ENCODE measurements around the gene SYT2. TPM values are rescaled to one million over a fixed set of nuclear protein-coding genes. Genes with fewer than 3 reads are reported as not detected.
"Not testable (repeated sequence)": the region's sequence is repeated elsewhere in the genome, so short reads cannot be mapped to it uniquely, and the experiment has no call there.

SYT2 gene
- total RNA-seq, 1 experiment from 2014 or later: 12.1 TPM

DNA sequence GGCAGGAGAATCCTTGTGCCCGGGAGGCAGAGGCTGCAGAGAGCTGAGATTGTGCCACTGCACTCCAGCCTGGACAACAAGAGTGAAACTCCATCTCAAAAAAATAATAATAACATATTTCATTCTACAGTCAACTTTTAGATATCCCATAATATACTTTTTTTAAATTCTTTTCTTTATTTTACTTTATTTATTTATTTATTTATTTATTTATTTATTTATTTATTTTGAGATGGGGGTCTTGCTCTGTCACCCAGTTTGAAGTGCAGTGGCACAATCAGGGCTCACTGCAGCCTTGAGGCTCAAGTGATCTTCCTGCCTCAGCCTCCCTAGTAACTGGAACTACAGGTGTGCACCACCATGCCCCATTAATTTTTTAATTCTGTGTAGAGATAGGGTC lies 3.9 kb upstream of the SYT2 start:
- H3K27me3 Mint-ChIP-seq (ENCODE audit: low read depth): peaks cover 22% of the 10 kb centered on the region
- peaks cover 39% of the 10 kb centered on the region for H3K4me1 Mint-ChIP-seq
- H3K4me3 Mint-ChIP-seq; H3K27ac Mint-ChIP-seq; DNase-seq (ENCODE audit: low spot score); POLR2A ChIA-PET; ATAC-seq; H3K9me3 Mint-ChIP-seq; H3K36me3 Mint-ChIP-seq: not testable (repeated sequence)
- CTCF ChIA-PET: interaction anchor here (1.0 to 7.1 kb wide), 4 partner anchors 17 to 213 kb away, joined by 3 to 150 read pairs (median 8); no protein-coding TSS in a partner anchor
- TF ChIP-seq HMGA2 (CRISPR knock-in tag; IDR thresholded peaks at IDR 0.05): 0 out of 2 replicates have a peak, but pooled peaks have one; percentile 39

DNA sequence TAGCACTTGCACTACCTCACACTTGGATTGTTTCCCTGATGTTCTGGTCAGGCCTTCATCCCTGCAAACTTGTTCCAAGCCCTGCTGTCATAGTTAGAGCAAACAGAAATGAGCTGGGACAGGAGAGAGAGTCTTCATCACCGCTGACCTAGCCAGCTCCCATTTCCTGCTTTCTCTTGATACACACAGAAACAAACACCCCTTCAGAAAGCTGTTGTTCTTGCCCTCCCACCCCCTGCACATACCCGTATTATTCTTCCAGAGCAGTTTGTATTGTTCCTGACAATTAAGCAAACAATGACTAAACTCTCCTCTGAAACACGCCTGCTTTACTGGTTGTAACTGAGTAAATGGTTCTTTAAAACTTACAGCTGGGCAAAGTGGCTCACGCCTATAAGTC lies 2.9 kb upstream of the SYT2 start:
- ChIA-PET CTCF (interaction anchor here (0.5 to 5.1 kb wide), 14 partner anchors 10 to 690 kb away, joined by 3 to 76 read pairs (median 4); no protein-coding TSS in a partner anchor), POLR2A (interaction anchor here (1.9 to 2.2 kb wide), 2 partner anchors 10 to 371 kb away, joined by 4 to 5 read pairs; partner anchors contain the start of gene UBE2T)
- H3K4me1 Mint-ChIP-seq: peaks cover 45% of the 10 kb centered on the region
- DNase-seq (ENCODE audit: low spot score): no peak
- 0 out of 2 replicates have a peak overlapping the region, but pooled peaks have one; percentile 29 for H3K27ac Mint-ChIP-seq
- no peak for ATAC-seq
- peaks cover 31% of the 10 kb centered on the region for H3K27me3 Mint-ChIP-seq (ENCODE audit: low read depth)
- no peaks in the 10 kb centered on the region for H3K9me3 Mint-ChIP-seq
- H3K36me3 Mint-ChIP-seq: no peaks in the 10 kb centered on the region
- TF ChIP-seq JUN (CRISPR knock-in tag; IDR thresholded peaks at IDR 0.05): no peak
- no peak overlapping the region for H3K4me3 Mint-ChIP-seq

DNA sequence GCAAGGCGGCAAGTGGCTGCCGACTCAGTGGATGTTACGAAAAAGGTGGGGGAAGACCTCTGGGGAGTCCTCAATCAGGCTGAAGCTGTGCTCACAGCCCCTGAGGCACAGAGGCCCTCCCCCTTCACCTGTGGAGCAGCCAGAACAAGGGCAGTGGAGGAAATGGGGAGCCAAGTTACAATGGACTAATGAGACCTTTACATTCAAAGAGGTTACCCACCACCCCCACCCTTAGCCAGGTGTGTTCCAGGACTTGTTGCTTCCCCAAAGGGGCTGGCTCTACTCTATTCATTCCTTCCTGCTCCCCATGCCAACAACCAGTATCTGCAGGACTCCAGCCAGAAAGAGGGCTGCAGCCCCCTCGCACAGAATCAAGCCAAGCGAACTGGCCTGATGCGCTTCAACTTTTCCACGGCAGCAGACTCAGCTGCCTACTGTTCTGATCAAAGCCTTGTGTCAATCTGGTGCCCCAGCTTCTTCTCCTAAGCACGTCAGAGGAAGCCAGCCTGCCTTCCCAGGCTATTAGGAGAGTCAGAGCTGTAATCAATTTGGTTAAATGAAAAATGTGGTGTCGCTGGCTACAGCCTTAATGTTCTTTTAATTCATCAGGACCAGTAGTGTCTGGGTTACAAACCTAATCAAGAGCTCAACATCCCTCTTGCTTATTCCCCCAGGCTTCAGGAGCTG lies 1.8 kb upstream of the SYT2 start:
- POLR2A ChIA-PET: interaction anchor here (1.5 to 2.2 kb wide), 3 partner anchors 9 to 370 kb away, joined by 3 to 5 read pairs (median 4); partner anchors contain the start of gene UBE2T
- TF ChIP-seq TEAD1 (CRISPR knock-in tag; IDR thresholded peaks at IDR 0.05) (no peak), SP1 (CRISPR knock-in tag; conservative IDR thresholded peaks at IDR 0.05) (0 out of 2 replicates have a peak, but pooled peaks have one; percentile 5), ETV6 (CRISPR knock-in tag; IDR thresholded peaks at IDR 0.05) (0 out of 2 replicates have a peak, but pooled peaks have one; percentile 25), CREM (CRISPR knock-in tag; IDR thresholded peaks at IDR 0.05) (0 out of 2 replicates have a peak, but pooled peaks have one; percentile 12), ATF1 (CRISPR knock-in tag; IDR thresholded peaks at IDR 0.05) (no peak)
- TF ChIP-seq, protein P1, sequence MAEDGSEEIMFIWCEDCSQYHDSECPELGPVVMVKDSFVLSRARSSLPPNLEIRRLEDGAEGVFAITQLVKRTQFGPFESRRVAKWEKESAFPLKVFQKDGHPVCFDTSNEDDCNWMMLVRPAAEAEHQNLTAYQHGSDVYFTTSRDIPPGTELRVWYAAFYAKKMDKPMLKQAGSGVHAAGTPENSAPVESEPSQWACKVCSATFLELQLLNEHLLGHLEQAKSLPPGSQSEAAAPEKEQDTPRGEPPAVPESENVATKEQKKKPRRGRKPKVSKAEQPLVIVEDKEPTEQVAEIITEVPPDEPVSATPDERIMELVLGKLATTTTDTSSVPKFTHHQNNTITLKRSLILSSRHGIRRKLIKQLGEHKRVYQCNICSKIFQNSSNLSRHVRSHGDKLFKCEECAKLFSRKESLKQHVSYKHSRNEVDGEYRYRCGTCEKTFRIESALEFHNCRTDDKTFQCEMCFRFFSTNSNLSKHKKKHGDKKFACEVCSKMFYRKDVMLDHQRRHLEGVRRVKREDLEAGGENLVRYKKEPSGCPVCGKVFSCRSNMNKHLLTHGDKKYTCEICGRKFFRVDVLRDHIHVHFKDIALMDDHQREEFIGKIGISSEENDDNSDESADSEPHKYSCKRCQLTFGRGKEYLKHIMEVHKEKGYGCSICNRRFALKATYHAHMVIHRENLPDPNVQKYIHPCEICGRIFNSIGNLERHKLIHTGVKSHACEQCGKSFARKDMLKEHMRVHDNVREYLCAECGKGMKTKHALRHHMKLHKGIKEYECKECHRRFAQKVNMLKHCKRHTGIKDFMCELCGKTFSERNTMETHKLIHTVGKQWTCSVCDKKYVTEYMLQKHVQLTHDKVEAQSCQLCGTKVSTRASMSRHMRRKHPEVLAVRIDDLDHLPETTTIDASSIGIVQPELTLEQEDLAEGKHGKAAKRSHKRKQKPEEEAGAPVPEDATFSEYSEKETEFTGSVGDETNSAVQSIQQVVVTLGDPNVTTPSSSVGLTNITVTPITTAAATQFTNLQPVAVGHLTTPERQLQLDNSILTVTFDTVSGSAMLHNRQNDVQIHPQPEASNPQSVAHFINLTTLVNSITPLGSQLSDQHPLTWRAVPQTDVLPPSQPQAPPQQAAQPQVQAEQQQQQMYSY (CRISPR knock-in tag; IDR thresholded peaks at IDR 0.05): peak; percentile 60; the same call in 1 of the 2 replicates
- no peaks in the 10 kb centered on the region for H3K9me3 Mint-ChIP-seq
- DNase-seq (ENCODE audit: low spot score) (no peak), ATAC-seq (peak; percentile 66)
- no peaks in the 10 kb centered on the region for H3K36me3 Mint-ChIP-seq
- peak overlapping the region; percentile 77 for H3K4me3 Mint-ChIP-seq
- CTCF ChIA-PET: interaction anchor here (0.9 to 5.1 kb wide), 11 partner anchors 7 to 211 kb away, joined by 3 to 76 read pairs (median 8); no protein-coding TSS in a partner anchor
- peaks cover 31% of the 10 kb centered on the region for H3K27me3 Mint-ChIP-seq (ENCODE audit: low read depth)
- peak overlapping the region; percentile 0; the same call in 1 of the 2 replicates for H3K27ac Mint-ChIP-seq
- peaks cover 45% of the 10 kb centered on the region for H3K4me1 Mint-ChIP-seq

DNA sequence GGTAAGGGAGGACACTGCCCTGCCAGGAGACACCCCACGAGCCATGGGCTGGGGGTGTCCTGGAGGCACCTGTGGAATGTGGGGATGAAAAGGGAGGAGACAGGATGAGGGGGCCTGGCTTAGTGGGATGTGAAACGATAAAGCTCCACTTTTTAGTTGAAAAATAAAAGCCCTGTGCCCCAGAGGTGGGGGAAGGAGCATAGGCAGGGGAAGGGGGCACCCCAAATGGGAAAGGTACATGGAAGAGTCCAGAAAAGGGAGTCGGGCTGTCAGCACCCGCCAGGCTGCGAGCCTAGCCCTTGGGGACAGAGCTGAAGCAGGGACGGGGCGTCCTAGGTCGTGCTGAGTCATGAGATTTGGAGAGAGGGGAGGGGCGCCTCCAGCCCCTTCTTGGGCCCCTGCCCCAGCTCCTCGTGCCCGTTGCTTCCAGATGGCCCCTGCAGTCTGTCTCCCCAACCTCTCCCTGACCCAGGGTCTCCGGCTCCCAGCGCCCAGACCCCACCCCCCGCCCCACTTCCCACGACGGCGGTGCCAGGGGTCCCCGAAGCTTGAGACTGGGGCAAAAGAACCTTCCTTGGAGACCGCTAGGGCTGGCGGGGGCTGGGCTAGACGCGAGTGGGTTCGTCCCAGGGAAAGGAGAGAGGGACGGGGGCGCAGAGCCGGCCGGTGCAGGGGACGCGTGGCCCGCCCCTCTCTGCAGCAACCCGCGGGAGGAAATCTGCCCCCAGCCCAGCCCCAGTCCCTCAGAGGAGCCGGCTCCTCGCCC lies 795 bp downstream of the SYT2 start:
- ATAC-seq (peak; percentile 11), DNase-seq (ENCODE audit: low spot score) (peak; percentile 28)
- H3K27me3 Mint-ChIP-seq (ENCODE audit: low read depth): peaks cover 31% of the 10 kb centered on the region
- no peak overlapping the region for H3K27ac Mint-ChIP-seq
- peaks cover 36% of the 10 kb centered on the region for H3K4me1 Mint-ChIP-seq
- CTCF ChIA-PET: interaction anchor here (0.6 to 5.1 kb wide), 8 partner anchors 10 to 574 kb away, joined by 3 to 76 read pairs (median 7); no protein-coding TSS in a partner anchor
- no peaks in the 10 kb centered on the region for H3K9me3 Mint-ChIP-seq
- peak overlapping the region; percentile 77 for H3K4me3 Mint-ChIP-seq
- no peaks in the 10 kb centered on the region for H3K36me3 Mint-ChIP-seq
- POLR2A ChIA-PET: interaction anchor here (0.7 to 1.8 kb wide), 2 partner anchors 13 to 101 kb away, joined by 3 to 5 read pairs; partner anchors contain the start of gene PCAT6
- TF ChIP-seq, protein P2, sequence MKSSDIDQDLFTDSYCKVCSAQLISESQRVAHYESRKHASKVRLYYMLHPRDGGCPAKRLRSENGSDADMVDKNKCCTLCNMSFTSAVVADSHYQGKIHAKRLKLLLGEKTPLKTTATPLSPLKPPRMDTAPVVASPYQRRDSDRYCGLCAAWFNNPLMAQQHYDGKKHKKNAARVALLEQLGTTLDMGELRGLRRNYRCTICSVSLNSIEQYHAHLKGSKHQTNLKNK (CRISPR knock-in tag; IDR thresholded peaks at IDR 0.05): no peak
- TF ChIP-seq, protein P3, sequence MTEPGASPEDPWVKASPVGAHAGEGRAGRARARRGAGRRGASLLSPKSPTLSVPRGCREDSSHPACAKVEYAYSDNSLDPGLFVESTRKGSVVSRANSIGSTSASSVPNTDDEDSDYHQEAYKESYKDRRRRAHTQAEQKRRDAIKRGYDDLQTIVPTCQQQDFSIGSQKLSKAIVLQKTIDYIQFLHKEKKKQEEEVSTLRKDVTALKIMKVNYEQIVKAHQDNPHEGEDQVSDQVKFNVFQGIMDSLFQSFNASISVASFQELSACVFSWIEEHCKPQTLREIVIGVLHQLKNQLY (CRISPR knock-in tag; IDR thresholded peaks at IDR 0.05): no peak
- TF ChIP-seq TEAD1 (CRISPR knock-in tag; IDR thresholded peaks at IDR 0.05) (0 out of 2 replicates have a peak, but pooled peaks have one; percentile 24), NFE2L1 (CRISPR knock-in tag; IDR thresholded peaks at IDR 0.05) (0 out of 2 replicates have a peak, but pooled peaks have one; percentile 40), IRF2 (CRISPR knock-in tag; IDR thresholded peaks at IDR 0.05; ENCODE audit: borderline replicate concordance, low read depth) (no peak)
- TF ChIP-seq, protein P4, sequence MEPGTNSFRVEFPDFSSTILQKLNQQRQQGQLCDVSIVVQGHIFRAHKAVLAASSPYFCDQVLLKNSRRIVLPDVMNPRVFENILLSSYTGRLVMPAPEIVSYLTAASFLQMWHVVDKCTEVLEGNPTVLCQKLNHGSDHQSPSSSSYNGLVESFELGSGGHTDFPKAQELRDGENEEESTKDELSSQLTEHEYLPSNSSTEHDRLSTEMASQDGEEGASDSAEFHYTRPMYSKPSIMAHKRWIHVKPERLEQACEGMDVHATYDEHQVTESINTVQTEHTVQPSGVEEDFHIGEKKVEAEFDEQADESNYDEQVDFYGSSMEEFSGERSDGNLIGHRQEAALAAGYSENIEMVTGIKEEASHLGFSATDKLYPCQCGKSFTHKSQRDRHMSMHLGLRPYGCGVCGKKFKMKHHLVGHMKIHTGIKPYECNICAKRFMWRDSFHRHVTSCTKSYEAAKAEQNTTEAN (CRISPR knock-in tag; IDR thresholded peaks at IDR 0.05): no peak

All from WTC11 (cell line).